KMS-11 (cell line): ENCODE measurements around the gene LEO1.

ENCODE experiments used
- H2AFZ ChIP-seq: fragments of 200-600 bp; sonication (generic); 2 replicates; pipeline ENCODE4 v1.6.1; 2016; ENCODE audit warnings: antibody characterized with exemption, mixed run types, low read depth
- H3K27ac ChIP-seq: fragments of 200-600 bp; sonication (generic); 2 replicates; pipeline ENCODE4 v1.6.1; 2016; ENCODE audit warnings: mild to moderate bottlenecking, mixed run types
- H3K27me3 ChIP-seq: fragments of 200-600 bp; sonication (generic); 2 replicates; pipeline ENCODE4 v1.6.1; 2017; ENCODE audit warnings: mild to moderate bottlenecking, low read depth, mixed run types, moderate library complexity; ENCODE audit not compliant: insufficient read depth
- H3K36me3 ChIP-seq: fragments of 200-600 bp; sonication (generic); 2 replicates; pipeline ENCODE4 v1.6.1; 2017; ENCODE audit warnings: mild to moderate bottlenecking, mixed run types; ENCODE audit not compliant: insufficient read depth
- H3K4me1 ChIP-seq: fragments of 200-600 bp; sonication (generic); 2 replicates; pipeline ENCODE4 v1.6.1; 2016; ENCODE audit warnings: mild to moderate bottlenecking, low read depth, mixed run types; ENCODE audit not compliant: poor library complexity, severe bottlenecking
- H3K4me2 ChIP-seq: fragments of 200-600 bp; sonication (generic); 2 replicates; pipeline ENCODE4 v1.7.0; 2016; ENCODE audit warnings: mild to moderate bottlenecking, mixed run types
- H3K4me3 ChIP-seq: fragments of 200-600 bp; sonication (generic); IDR thresholded peaks from 2 replicates; pipeline ENCODE4 v1.6.1; 2017; ENCODE audit warnings: low read depth, low read length, mixed read lengths; ENCODE audit not compliant: insufficient read depth
- H3K79me2 ChIP-seq: fragments of 200-600 bp; sonication (generic); 2 replicates; pipeline ENCODE4 v1.6.1; 2016; ENCODE audit warnings: low read depth, mixed run types; ENCODE audit not compliant: insufficient read depth
- H3K9ac ChIP-seq: fragments of 200-600 bp; sonication (generic); 2 replicates; pipeline ENCODE4 v1.6.1; 2016; ENCODE audit warnings: mild to moderate bottlenecking, mixed run types
- H4K20me1 ChIP-seq: fragments of 200-600 bp; sonication (generic); 2 replicates; pipeline ENCODE4 v1.6.1; 2016; ENCODE audit warnings: mild to moderate bottlenecking, mixed run types; ENCODE audit not compliant: insufficient read depth
- CTCF ChIP-seq: fragments of 200-600 bp; sonication (generic); conservative IDR thresholded peaks from 2 replicates; pipeline ENCODE4 v1.6.1; 2017; ENCODE audit warnings: low read depth, mild to moderate bottlenecking, antibody characterized with exemption, low read length, moderate library complexity, mixed read lengths

Gene LEO1

GRCh38 chr15:51926809-51927208 is 44.8 kb downstream of the LEO1 start:
- Histone ChIP-seq H4K20me1 (no peaks in the 10 kb centered on the region), H3K4me2 (no peak overlapping the region), H3K27me3 (no peaks in the 10 kb centered on the region), H3K27ac (no peak overlapping the region), H3K4me3 (no peak overlapping the region), H3K79me2 (no peaks in the 10 kb centered on the region), H3K36me3 (no peaks in the 10 kb centered on the region), H2AFZ (no peak overlapping the region), H3K4me1 (no peaks in the 10 kb centered on the region), H3K9ac (no peak overlapping the region)
- no peak for TF ChIP-seq CTCF

GRCh38 chr15:51924156-51925068 is 47.2 kb downstream of the LEO1 start:
- TF ChIP-seq CTCF = no peak
- Histone ChIP-seq H3K27me3 (no peaks in the 10 kb centered on the region), H3K27ac (no peak overlapping the region), H3K4me3 (no peak overlapping the region), H3K9ac (no peak overlapping the region), H3K36me3 (no peaks in the 10 kb centered on the region), H3K79me2 (no peaks in the 10 kb centered on the region), H3K4me2 (no peak overlapping the region), H2AFZ (no peak overlapping the region), H4K20me1 (no peaks in the 10 kb centered on the region), H3K4me1 (no peaks in the 10 kb centered on the region)

- H3K4me2 ChIP-seq = no peak overlapping the region
- H3K36me3 ChIP-seq = no peaks in the 10 kb centered on the region
- no peaks in the 10 kb centered on the region for H4K20me1 ChIP-seq
- H3K4me3 ChIP-seq = no peak overlapping the region
- H3K27ac ChIP-seq = no peak overlapping the region
- peak; percentile 57 for TF ChIP-seq CTCF
- H3K27me3 ChIP-seq = no peaks in the 10 kb centered on the region
- H3K79me2 ChIP-seq = no peaks in the 10 kb centered on the region
- no peak overlapping the region for H3K9ac ChIP-seq
- no peaks in the 10 kb centered on the region for H3K4me1 ChIP-seq
- H2AFZ ChIP-seq = no peak overlapping the region
Observed at GRCh38 chr15:51917493-51917892, 54.1 kb downstream of the LEO1 start.

- no peak for TF ChIP-seq CTCF
- H3K4me3 ChIP-seq = no peak overlapping the region
Observed at GRCh38 chr15:51912528-51912927, 59.0 kb downstream of the LEO1 start.

More at GRCh38 chr15:51912528-51912927, 59.0 kb downstream of the LEO1 start:
- H3K27me3 ChIP-seq = no peaks in the 10 kb centered on the region
- H3K36me3 ChIP-seq = no peaks in the 10 kb centered on the region
- no peak overlapping the region for H2AFZ ChIP-seq
- no peak overlapping the region for H3K4me2 ChIP-seq
- H4K20me1 ChIP-seq = no peaks in the 10 kb centered on the region
- H3K27ac ChIP-seq = no peak overlapping the region
- no peak overlapping the region for H3K9ac ChIP-seq
- peaks cover 9% of the 10 kb centered on the region for H3K4me1 ChIP-seq
- H3K79me2 ChIP-seq = no peaks in the 10 kb centered on the region
